PC-3 (cell line): ENCODE measurements around the gene SAG. TPM values are rescaled to one million over a fixed set of nuclear protein-coding genes. Genes with fewer than 3 reads are reported as not detected.

Source experiments
- ATAC-seq: fragments of 200-7000 bp; cut with Tn5 transposase; 2 replicates; pipeline ENCODE4 v1.9.1; 2020; ENCODE audit warnings: mild to moderate bottlenecking, moderate library complexity
- BruUV-seq: library from RNA; stranded (reverse); fragments of 400-500 nt; replicated peaks from 2 replicates; lab custom pipeline; 2021; lab: Mats Ljungman, UMichigan
- CTCF ChIA-PET: fragments of 300-600 bp; sonication (Branson Sonifier 250); formaldehyde crosslinking; loops from one replicate; lab custom pipeline; 2022; ENCODE audit warnings: antibody characterized with exemption; lab: Charles Lee
- POLR2A ChIA-PET: fragments of 300-600 bp; sonication (Branson Sonifier 250); formaldehyde crosslinking; loops from one replicate; lab custom pipeline; 2022; ENCODE audit warnings: antibody characterized with exemption; ENCODE audit not compliant: unreplicated experiment; lab: Charles Lee
- DNase-seq: peaks from one replicate; pipeline ENCODE4 v3.0.0-alpha.2; 2015
- H2AFZ ChIP-seq: fragments of 300-600 bp; sonication (generic); 2 replicates; pipeline ENCODE4 v1.6.0; 2016; ENCODE audit warnings: antibody characterized with exemption, low read length
- H3F3A ChIP-seq: fragments of 300-600 bp; sonication (generic); one replicate; pipeline ENCODE4 v1.6.0; 2017; ENCODE audit warnings: antibody characterized with exemption, low read length, control low read depth, mild to moderate bottlenecking; ENCODE audit not compliant: unreplicated experiment
- H3K27ac ChIP-seq: fragments of 300-600 bp; sonication (generic); 2 replicates; pipeline ENCODE4 v1.5.1; 2016; ENCODE audit warnings: mild to moderate bottlenecking, low read length
- H3K27me3 ChIP-seq: fragments of 300-600 bp; sonication (generic); 2 replicates; pipeline ENCODE4 v1.6.1; 2016; ENCODE audit warnings: low read length, mixed read lengths
- H3K36me3 ChIP-seq: fragments of 300-600 bp; sonication (generic); 2 replicates; pipeline ENCODE4 v1.6.1; 2016; ENCODE audit warnings: low read depth, mixed run types, low read length, mixed read lengths
- H3K4me1 ChIP-seq: fragments of 300-600 bp; sonication (generic); 2 replicates; pipeline ENCODE4 v1.5.1; 2016; ENCODE audit warnings: low read length; ENCODE audit not compliant: insufficient read depth
- H3K4me2 ChIP-seq: fragments of 300-600 bp; sonication (generic); 2 replicates; pipeline ENCODE4 v1.6.0; 2016; ENCODE audit warnings: low read length
- H3K4me3 ChIP-seq: fragments of 300-600 bp; sonication (generic); 2 replicates; pipeline ENCODE4 v1.5.1; 2016; ENCODE audit warnings: mild to moderate bottlenecking, low read length, mixed read lengths
- H3K79me2 ChIP-seq: fragments of 300-600 bp; sonication (generic); 2 replicates; pipeline ENCODE4 v1.6.1; 2017; ENCODE audit warnings: low read length, mixed read lengths
- H3K9ac ChIP-seq: fragments of 300-600 bp; sonication (generic); 2 replicates; pipeline ENCODE4 v1.6.0; 2016; ENCODE audit warnings: mild to moderate bottlenecking, low read length
- H3K9me2 ChIP-seq: fragments of 300-600 bp; sonication (generic); replicated peaks from 2 replicates; pipeline ENCODE4 v1.6.1; 2016; ENCODE audit warnings: mixed run types, low read length, mixed read lengths
- H3K9me3 ChIP-seq: fragments of 300-600 bp; sonication (generic); 2 replicates; pipeline ENCODE4 v1.6.1; 2016; ENCODE audit warnings: low read length, mixed read lengths
- H4K20me1 ChIP-seq: fragments of 300-600 bp; sonication (generic); 2 replicates; pipeline ENCODE4 v1.6.1; 2016; ENCODE audit warnings: low read length, mixed read lengths
- EZH2 ChIP-seq: fragments of 300-600 bp; sonication (generic); IDR thresholded peaks from one replicate; pipeline ENCODE4 v1.6.1; 2017; ENCODE audit warnings: antibody characterized with exemption, mild to moderate bottlenecking, low read length; ENCODE audit not compliant: unreplicated experiment
- EZH2phosphoT487 ChIP-seq: fragments of 300-600 bp; sonication (generic); IDR thresholded peaks from 2 replicates; pipeline ENCODE4 v1.6.1; 2018; ENCODE audit warnings: mild to moderate bottlenecking, antibody characterized with exemption, low read length, borderline replicate concordance
- intact Hi-C: fragments of 100-400 bp; cut with micrococcal nuclease; formaldehyde crosslinking; loops from 2 replicates; pipeline ENCODE4 v1.9.0; 2023
- total RNA-seq: library from RNA; depleted of rRNA; stranded (reverse); fragments of >200 nt; gene quantifications from 2 replicates; pipeline ENCODE4 v1.2.3, GENCODE V29; 2014
- TF ChIP-seq, protein P1 (sequence below): fragments of 300-600 bp; sonication (generic); conservative IDR thresholded peaks from 2 replicates; pipeline ENCODE4 v1.5.1; 2017; ENCODE audit warnings: antibody characterized with exemption, low read depth, mild to moderate bottlenecking, low read length

The SAG gene
- total RNA-seq, 1 experiment from 2014 or later, result not detected

DNA sequence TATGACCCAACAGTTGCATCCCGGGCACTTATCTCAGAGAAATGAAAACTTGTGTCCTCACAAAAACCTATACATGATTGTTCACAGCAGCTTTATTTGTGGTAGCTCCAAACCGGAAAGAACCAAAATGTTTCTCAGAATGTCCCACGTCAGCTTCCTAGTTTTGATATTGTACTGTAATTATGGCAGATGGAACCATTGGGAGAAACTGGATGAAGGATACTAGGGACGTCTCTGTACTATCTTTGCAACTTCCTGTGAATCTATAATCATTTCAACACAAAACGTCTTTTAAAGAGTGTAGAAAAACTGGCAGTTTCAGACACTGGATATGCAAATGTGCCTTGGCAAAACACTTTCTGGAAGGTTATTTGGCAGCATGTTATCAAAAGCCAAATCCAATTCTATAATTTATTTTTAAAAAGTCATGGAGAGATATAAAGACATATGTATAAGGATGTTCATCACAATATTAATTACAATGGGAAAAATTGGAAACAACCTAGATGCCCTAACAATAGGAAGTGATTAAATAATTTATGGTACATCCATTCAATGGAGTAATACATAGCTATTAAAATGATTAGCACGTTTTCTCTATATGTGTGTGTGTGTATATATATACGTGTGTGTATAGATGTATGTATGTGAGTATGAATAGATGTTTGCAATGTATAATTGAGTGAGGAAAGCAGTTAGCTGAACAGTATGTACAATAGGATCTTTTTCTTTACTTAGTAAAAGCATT is 9.8 kb downstream of the SAG start:
- no peaks in the 10 kb centered on the region for H3K36me3 ChIP-seq
- BruUV-seq, result no TSS peak
- intact Hi-C loops, result no loop called here
- no peaks in the 10 kb centered on the region for H4K20me1 ChIP-seq
- 0 out of 2 replicates have a peak, but pooled peaks cover 3% of the 10 kb centered on the region for H3K27me3 ChIP-seq
- ChIA-PET CTCF (no interaction called here), POLR2A (no interaction called here)
- TF ChIP-seq EZH2phosphoT487 (no peak), EZH2 (no peak)
- TF ChIP-seq, protein P1, sequence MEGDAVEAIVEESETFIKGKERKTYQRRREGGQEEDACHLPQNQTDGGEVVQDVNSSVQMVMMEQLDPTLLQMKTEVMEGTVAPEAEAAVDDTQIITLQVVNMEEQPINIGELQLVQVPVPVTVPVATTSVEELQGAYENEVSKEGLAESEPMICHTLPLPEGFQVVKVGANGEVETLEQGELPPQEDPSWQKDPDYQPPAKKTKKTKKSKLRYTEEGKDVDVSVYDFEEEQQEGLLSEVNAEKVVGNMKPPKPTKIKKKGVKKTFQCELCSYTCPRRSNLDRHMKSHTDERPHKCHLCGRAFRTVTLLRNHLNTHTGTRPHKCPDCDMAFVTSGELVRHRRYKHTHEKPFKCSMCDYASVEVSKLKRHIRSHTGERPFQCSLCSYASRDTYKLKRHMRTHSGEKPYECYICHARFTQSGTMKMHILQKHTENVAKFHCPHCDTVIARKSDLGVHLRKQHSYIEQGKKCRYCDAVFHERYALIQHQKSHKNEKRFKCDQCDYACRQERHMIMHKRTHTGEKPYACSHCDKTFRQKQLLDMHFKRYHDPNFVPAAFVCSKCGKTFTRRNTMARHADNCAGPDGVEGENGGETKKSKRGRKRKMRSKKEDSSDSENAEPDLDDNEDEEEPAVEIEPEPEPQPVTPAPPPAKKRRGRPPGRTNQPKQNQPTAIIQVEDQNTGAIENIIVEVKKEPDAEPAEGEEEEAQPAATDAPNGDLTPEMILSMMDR, result no peak
- no peak overlapping the region for H3K9ac ChIP-seq
- no peak overlapping the region for H3K4me3 ChIP-seq
- no peak overlapping the region for H3K27ac ChIP-seq
- no peaks in the 10 kb centered on the region for H3K9me3 ChIP-seq
- no peaks in the 10 kb centered on the region for H3F3A ChIP-seq
- no peak overlapping the region for H3K4me2 ChIP-seq
- H2AFZ ChIP-seq, result no peak overlapping the region
- H3K9me2 ChIP-seq, result no peaks in the 10 kb centered on the region
- H3K79me2 ChIP-seq, result no peaks in the 10 kb centered on the region
- no peaks in the 10 kb centered on the region for H3K4me1 ChIP-seq
- ATAC-seq (no peak), DNase-seq (no peak)

DNA sequence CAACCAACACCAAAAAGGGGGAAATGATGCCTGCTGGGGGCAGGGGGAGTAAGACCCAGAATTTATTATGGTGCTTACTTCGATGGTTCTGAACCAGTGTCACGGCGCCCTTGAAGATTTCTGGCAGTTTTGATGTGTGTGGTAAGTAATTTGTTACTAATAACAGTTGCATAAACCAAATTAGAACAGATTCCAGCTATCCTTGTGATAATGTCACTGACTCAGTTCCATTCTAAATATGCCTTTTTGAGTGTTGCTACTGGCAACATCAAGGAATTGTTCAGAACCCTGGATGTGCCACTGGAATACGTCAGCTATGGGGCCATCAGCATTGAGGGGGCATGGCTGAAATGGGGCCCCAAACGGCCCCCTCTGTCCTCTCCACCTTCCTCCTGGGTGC is 11.6 kb downstream of the SAG start:
- Histone ChIP-seq H3F3A (no peaks in the 10 kb centered on the region), H3K4me3 (no peak overlapping the region), H3K9me2 (no peaks in the 10 kb centered on the region), H3K27me3 (0 out of 2 replicates have a peak, but pooled peaks cover 3% of the 10 kb centered on the region), H3K4me1 (no peaks in the 10 kb centered on the region), H3K9ac (no peak overlapping the region), H3K79me2 (no peaks in the 10 kb centered on the region), H4K20me1 (no peaks in the 10 kb centered on the region), H3K9me3 (no peaks in the 10 kb centered on the region), H2AFZ (no peak overlapping the region), H3K27ac (no peak overlapping the region), H3K4me2 (no peak overlapping the region), H3K36me3 (no peaks in the 10 kb centered on the region)
- CTCF ChIA-PET, result no interaction called here
- TF ChIP-seq EZH2phosphoT487, result no peak
- TF ChIP-seq, protein P1, result no peak
- intact Hi-C loops, result no loop called here
- ATAC-seq, result no peak
- BruUV-seq, result no TSS peak
- no peak for DNase-seq
- POLR2A ChIA-PET, result no interaction called here

DNA sequence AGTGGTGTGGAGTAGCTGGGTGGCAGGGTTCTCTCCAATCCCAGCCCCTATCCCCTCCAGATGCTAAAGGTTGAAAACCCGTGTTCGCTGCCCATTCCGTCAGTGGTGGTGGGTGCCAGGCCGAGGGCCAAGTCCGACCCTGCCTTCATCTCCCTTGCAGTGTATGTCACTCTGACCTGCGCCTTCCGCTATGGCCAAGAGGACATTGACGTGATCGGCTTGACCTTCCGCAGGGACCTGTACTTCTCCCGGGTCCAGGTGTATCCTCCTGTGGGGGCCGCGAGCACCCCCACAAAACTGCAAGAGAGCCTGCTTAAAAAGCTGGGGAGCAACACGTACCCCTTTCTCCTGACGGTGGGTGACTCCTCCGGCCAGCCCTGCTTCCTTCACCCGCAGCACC is 12.9 kb downstream of the SAG start:
- Histone ChIP-seq H4K20me1 (no peaks in the 10 kb centered on the region), H3K4me3 (no peak overlapping the region), H3K27ac (no peak overlapping the region), H3K4me1 (no peaks in the 10 kb centered on the region), H3K36me3 (no peaks in the 10 kb centered on the region), H3K9me3 (no peaks in the 10 kb centered on the region), H2AFZ (no peak overlapping the region), H3K27me3 (0 out of 2 replicates have a peak, but pooled peaks cover 3% of the 10 kb centered on the region), H3K9me2 (no peaks in the 10 kb centered on the region), H3K79me2 (no peaks in the 10 kb centered on the region), H3K4me2 (no peak overlapping the region), H3K9ac (no peak overlapping the region), H3F3A (no peaks in the 10 kb centered on the region)
- TF ChIP-seq EZH2phosphoT487 (no peak), EZH2 (no peak)
- TF ChIP-seq, protein P1, result no peak
- ATAC-seq (no peak), DNase-seq (no peak)
- BruUV-seq, result no TSS peak
- ChIA-PET POLR2A (no interaction called here), CTCF (no interaction called here)
- intact Hi-C loops, result no loop called here
